ENCODE data around the gene RFX4. TPM values are rescaled to one million over a fixed set of nuclear protein-coding genes. Genes with fewer than 3 reads are reported as not detected.

Gene RFX4
- total and polyA plus RNA-seq, 2 of the 8 experiments (the other 6 are each of a cell fraction or from before 2014, with no cell fraction given), result 0.06 TPM; not detected in 1

DNA sequence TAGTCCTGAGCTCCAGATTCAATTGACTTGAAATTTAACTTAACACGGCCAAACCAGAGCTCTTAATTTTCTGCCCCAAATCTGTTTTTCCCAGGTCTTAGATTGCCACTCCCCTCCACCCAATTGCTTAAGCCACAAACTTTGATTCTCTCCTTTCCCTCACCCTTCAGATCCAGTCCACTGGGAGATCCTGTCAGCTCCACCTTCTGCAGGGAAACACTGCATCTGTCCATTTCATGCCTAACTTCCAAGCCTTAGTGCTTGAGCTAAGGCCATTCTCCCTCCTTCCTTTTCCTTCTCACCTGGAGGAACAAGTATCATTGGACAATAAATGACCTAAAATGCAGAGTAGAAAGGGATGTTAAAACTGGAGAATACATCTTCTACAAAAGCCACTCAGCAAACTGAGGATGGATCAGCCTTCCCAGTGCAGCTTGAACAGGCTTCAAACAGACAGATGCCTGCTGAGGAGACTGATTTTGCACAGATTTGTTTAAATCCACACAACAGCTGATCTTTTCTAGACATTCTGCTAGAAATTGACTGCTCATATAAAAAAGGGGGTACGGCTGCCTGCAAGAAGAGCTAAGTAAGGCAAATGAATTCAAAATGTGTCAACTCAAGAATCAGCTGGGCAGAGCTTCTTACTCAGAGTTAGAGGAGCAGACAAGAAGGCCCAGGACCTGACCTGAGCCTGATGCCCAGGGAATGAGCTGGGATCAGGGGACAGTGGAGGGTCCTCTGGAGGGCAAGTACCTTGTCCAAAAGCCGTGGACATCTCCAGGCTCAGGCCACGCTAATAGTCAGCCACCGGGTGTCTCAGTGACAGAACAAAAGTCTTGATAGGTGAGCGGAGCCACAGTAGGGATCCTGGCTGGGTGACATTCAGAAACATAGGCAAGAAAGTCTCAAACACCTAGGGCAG is 110.4 kb downstream of the RFX4 start (continued):
- TF ChIP-seq KDM1A (IDR thresholded peaks at IDR 0.05; ENCODE audit: borderline replicate concordance, low read length) (no peak), EZH2 (IDR thresholded peaks at IDR 0.05; ENCODE audit: low read depth, low read length, severe bottlenecking) (no peak), BRCA1 (IDR thresholded peaks at IDR 0.05; ENCODE audit: low read depth, low read length) (no peak), HDAC2 (IDR thresholded peaks at IDR 0.05; ENCODE audit: borderline replicate concordance in 1 of 2, low read depth in 2 of 2, low read length in 2 of 2) (no peak), POLR2AphosphoS5 (IDR thresholded peaks at IDR 0.05; ENCODE audit: low read depth, low read length) (no peak), SP4 (IDR thresholded peaks at IDR 0.05; ENCODE audit: low read length) (no peak), HDAC6 (IDR thresholded peaks at IDR 0.05; ENCODE audit: low read depth, low read length) (no peak), TAF7 (optimal IDR thresholded peaks at IDR 0.05; ENCODE audit: borderline replicate concordance, low read depth, low read length) (no peak), SRF (IDR thresholded peaks at IDR 0.05; ENCODE audit: low read depth, low read length) (no peak), TBP (IDR thresholded peaks at IDR 0.05; ENCODE audit: low read depth, low read length) (no peak), NRF1 (IDR thresholded peaks at IDR 0.05; ENCODE audit: low read depth, low read length) (no peak)
